ENCODE results near the gene HSDL1. TPM values are rescaled to one million over a fixed set of nuclear protein-coding genes. Genes with fewer than 3 reads are reported as not detected.

Gene HSDL1
- total and polyA plus RNA-seq, 2 of the 8 experiments (the other 6 are each of a cell fraction or from before 2014, with no cell fraction given), result 25.0 to 55.7 TPM

- FAIRE-seq, result no peak
- Histone ChIP-seq H3K79me1 (ENCODE audit: low read depth, low read length) (no peaks in the 10 kb centered on the region; the same call in 1 of the 2 replicates), H3K23me2 (ENCODE audit: low read depth, low read length) (no peaks in the 10 kb centered on the region), H3K4ac (replicated peaks; ENCODE audit: insufficient read length, low read depth, low read length) (no peak overlapping the region), H2BK15ac (ENCODE audit: low read length) (no peak overlapping the region), H3K79me2 (ENCODE audit: control insufficient read depth in 1 of 2, insufficient read depth in 2 of 2, low read length in 2 of 2) (no peaks in the 10 kb centered on the region), H4K5ac (ENCODE audit: insufficient read length, low read depth, low read length) (no peak overlapping the region), H2AK5ac (ENCODE audit: low read depth, low read length) (no peak overlapping the region), H4K91ac (replicated peaks; ENCODE audit: insufficient read length, low read length) (no peak overlapping the region), H3K56ac (replicated peaks; ENCODE audit: insufficient read length, low read depth, low read length) (no peak overlapping the region), H3K4me1 (replicated peaks in 1 of 4; ENCODE audit: control insufficient read depth in 3 of 4, insufficient read depth in 4 of 4, low read length in 3 of 4) (no peaks in the 10 kb centered on the region), H3K14ac (ENCODE audit: insufficient read length) (no peak overlapping the region), H3K23ac (ENCODE audit: insufficient read length) (no peak overlapping the region), H2AFZ (ENCODE audit: low read length) (no peak overlapping the region), H3K4me2 (ENCODE audit: insufficient read depth in 1 of 2, low read depth in 2 of 2, low read length in 2 of 2) (no peak overlapping the region), H4K20me1 (replicated peaks in 1 of 2; ENCODE audit: control insufficient read depth in 1 of 2, insufficient read depth in 2 of 2, low read length in 2 of 2) (peaks cover 0 to 6% of the 10 kb centered on the region in 2 experiments), H3K9me3 (ENCODE audit: insufficient read depth in 2 of 2, low read depth in 1 of 2, low read length in 1 of 2) (no peaks in the 10 kb centered on the region), H3K9ac (replicated peaks in 1 of 4; ENCODE audit: extremely low read depth in 1 of 4, low read depth in 3 of 4, low read length in 3 of 4) (no peak overlapping the region), H4K8ac (ENCODE audit: extremely low read depth, insufficient read depth, low read length) (no peak overlapping the region), H2BK12ac (ENCODE audit: low read depth, low read length) (no peak overlapping the region), H3K27me3 (replicated peaks in 1 of 4; ENCODE audit: control insufficient read depth in 3 of 4, extremely low read depth in 1 of 4, insufficient read depth in 3 of 4, low read length in 3 of 4) (no peaks in the 10 kb centered on the region), H2BK5ac (ENCODE audit: low read depth, low read length) (no peak overlapping the region), H3K27ac (ENCODE audit: low read depth, low read length) (no peak overlapping the region), H3K4me3 (ENCODE audit: extremely low read depth in 1 of 4, insufficient read depth in 2 of 4, low read depth in 3 of 4, low read length in 4 of 4) (no peak overlapping the region), H3K18ac (ENCODE audit: extremely low read depth, low read length) (no peak overlapping the region), H3K36me3 (ENCODE audit: control insufficient read depth in 2 of 4, insufficient read depth in 4 of 4, low read length in 3 of 4) (peaks cover 17 to 61% (median 43%) of the 10 kb centered on the region in 4 experiments; a peak in 7 of 8 replicates), H2BK120ac (replicated peaks; ENCODE audit: low read depth, low read length) (no peak overlapping the region), H2BK20ac (ENCODE audit: low read length) (no peak overlapping the region)
- no peak for DNase-seq (ENCODE audit: low read depth in 1 of 2, low spot score in 2 of 2)
- ChIA-PET CTCF (ENCODE audit: partially characterized antibody) (interaction anchor here (0.8 to 10.5 kb wide), 15 partner anchors 11 to 653 kb away, joined by 3 to 93 read pairs (median 4); partner anchors contain the start of gene MBTPS1), POLR2A (ENCODE audit: partially characterized antibody) (interaction anchor here (0.9 kb wide), 1 partner anchor 10 kb away, joined by 4 read pairs; no protein-coding TSS in a partner anchor)
- 92% methylated on average over 10 of the region's 11 CpGs; no CpG with 5 or more reads in 1 of the 2 experiments for WGBS, 2 experiments (ENCODE audit: extremely low coverage in 1 of 2, insufficient coverage in 1 of 2, insufficient read length in 1 of 2, insufficient replicate concordance in 2 of 2, low coverage in 1 of 2, low lambda C conversion rate in 2 of 2, missing lambda C conversion rate in 1 of 2)
- no peak for TF ChIP-seq GABPA (IDR thresholded peaks at IDR 0.05; ENCODE audit: borderline replicate concordance, insufficient read depth, low read length)
- TF ChIP-seq SIRT6 (IDR thresholded peaks at IDR 0.05; ENCODE audit: low read length), result no peak
- TF ChIP-seq EZH2 (IDR thresholded peaks at IDR 0.05; ENCODE audit: low read depth, low read length, severe bottlenecking), result no peak
- no peak for TF ChIP-seq CBX8 (IDR thresholded peaks at IDR 0.05; ENCODE audit: borderline replicate concordance, low read depth, low read length)
- no peak for TF ChIP-seq TAF1 (IDR thresholded peaks at IDR 0.05; ENCODE audit: low read depth, low read length)
- no peak for TF ChIP-seq ATF2 (IDR thresholded peaks at IDR 0.05; ENCODE audit: low read length)
- TF ChIP-seq JUN (IDR thresholded peaks at IDR 0.05; ENCODE audit: low read depth, low read length), result no peak
- no peak for TF ChIP-seq KDM1A (IDR thresholded peaks at IDR 0.05; ENCODE audit: borderline replicate concordance, low read length)
- TF ChIP-seq EGR1 (IDR thresholded peaks at IDR 0.05; ENCODE audit: borderline replicate concordance, low read depth, low read length), result no peak
- no peak for TF ChIP-seq KDM4A (IDR thresholded peaks at IDR 0.05; ENCODE audit: low read depth, low read length, severe bottlenecking)
- TF ChIP-seq RAD21 (IDR thresholded peaks at IDR 0.05 in 1 of 2, conservative IDR thresholded peaks at IDR 0.05 in 1 of 2; ENCODE audit: low read depth in 2 of 2, low read length in 2 of 2), result no peak
- TF ChIP-seq POU5F1 (IDR thresholded peaks at IDR 0.05; ENCODE audit: low read depth, low read length), result no peak
Observed at GRCh38 chr16:84086341-84086740, 58.6 kb downstream of the HSDL1 start.
